ENCODE measurements around the gene CHN1. TPM values are rescaled to one million over a fixed set of nuclear protein-coding genes. Genes with fewer than 3 reads are reported as not detected.

CHN1 gene
- polyA plus RNA-seq, 1 donor (not counting 4 experiments of a cell fraction or from before 2014, with no cell fraction given), result 2.3 TPM

DNA sequence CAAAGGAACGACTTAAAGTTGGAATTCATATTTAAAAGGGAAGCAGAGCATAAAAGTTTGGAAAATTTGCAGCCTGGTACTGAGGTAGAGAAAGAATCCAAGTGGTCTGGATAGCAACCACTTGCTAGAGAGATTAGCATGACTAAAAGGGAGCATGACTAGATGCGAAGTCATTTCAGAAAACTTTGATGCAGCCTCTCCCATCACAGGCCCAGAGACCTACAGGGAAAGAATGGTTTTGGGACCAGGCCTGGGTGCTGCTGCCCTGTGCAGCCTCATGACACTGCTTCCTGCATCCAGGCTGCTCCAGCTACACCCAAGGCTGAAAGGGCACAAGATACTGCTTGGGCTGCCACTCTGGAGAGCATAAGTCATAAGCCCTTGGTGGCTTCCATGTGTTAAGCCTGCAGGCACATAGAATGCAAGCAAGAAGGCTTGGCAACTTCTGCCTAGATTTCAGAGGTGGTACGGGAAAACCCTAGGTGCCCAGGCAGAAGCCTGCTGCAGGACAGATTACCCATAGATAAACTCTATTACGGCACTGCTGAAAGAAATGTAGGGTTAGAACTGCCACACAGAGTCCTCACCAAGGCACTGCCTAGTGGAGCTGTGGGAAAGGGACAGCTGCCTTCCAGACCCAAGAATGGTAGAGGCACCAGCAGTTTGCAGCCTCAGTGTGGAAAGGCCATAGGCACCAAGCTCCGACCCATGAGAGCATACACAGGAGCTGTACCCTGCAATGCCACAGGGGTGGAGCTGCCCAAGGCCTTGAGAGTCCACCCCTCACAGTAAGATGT lies 12.6 kb upstream of the CHN1 start:
- FAIRE-seq (no peak), DNase-seq (ENCODE audit: low read depth, low spot score) (no peak)

DNA sequence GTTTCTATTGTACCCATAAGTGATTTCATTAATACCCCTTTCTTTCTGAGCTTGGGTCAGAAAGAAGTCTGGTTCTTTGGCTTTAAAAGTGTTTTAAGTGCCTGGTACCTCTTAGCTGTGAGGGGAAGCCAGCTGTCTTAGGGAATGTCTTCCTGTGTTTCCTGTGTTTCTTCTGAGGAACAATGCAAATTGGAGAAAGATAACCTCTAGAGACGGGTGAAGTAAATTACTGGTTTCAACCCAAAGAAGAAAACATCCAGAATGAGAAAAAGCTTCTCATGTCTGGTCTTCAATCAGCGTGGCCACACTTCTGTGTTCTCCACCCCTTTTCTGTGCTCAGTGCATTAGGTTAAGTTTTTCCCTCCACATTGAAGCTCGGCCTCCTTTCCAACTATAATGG lies 10.2 kb upstream of the CHN1 start:
- H2AFZ ChIP-seq (ENCODE audit: control insufficient read depth, low read length), result no peak overlapping the region
- no peak overlapping the region for H3K9ac ChIP-seq (ENCODE audit: control insufficient read depth, extremely low read depth, insufficient read depth, low read length)
- H3K27me3 ChIP-seq (ENCODE audit: control insufficient read depth, extremely low read depth, insufficient read depth, low read length), result no peaks in the 10 kb centered on the region
- H3K36me3 ChIP-seq (ENCODE audit: control insufficient read depth in 2 of 2, extremely low read depth in 1 of 2, insufficient read depth in 2 of 2, low read length in 2 of 2), result no peaks in the 10 kb centered on the region
- H3K27ac ChIP-seq (ENCODE audit: control insufficient read depth, insufficient read depth, low read length), result no peak overlapping the region
- DNase-seq (ENCODE audit: low read depth, low spot score), result no peak
- H3K4me2 ChIP-seq (ENCODE audit: control insufficient read depth, extremely low read depth, insufficient read depth, low read depth, low read length), result no peak overlapping the region
- no peaks in the 10 kb centered on the region for H3K9me1 ChIP-seq (ENCODE audit: control insufficient read depth, extremely low read depth, insufficient read depth, low read length)
- no peak for TF ChIP-seq EZH2 (IDR thresholded peaks at IDR 0.05; ENCODE audit: low read length)
- TF ChIP-seq, protein P1, sequence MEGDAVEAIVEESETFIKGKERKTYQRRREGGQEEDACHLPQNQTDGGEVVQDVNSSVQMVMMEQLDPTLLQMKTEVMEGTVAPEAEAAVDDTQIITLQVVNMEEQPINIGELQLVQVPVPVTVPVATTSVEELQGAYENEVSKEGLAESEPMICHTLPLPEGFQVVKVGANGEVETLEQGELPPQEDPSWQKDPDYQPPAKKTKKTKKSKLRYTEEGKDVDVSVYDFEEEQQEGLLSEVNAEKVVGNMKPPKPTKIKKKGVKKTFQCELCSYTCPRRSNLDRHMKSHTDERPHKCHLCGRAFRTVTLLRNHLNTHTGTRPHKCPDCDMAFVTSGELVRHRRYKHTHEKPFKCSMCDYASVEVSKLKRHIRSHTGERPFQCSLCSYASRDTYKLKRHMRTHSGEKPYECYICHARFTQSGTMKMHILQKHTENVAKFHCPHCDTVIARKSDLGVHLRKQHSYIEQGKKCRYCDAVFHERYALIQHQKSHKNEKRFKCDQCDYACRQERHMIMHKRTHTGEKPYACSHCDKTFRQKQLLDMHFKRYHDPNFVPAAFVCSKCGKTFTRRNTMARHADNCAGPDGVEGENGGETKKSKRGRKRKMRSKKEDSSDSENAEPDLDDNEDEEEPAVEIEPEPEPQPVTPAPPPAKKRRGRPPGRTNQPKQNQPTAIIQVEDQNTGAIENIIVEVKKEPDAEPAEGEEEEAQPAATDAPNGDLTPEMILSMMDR (optimal IDR thresholded peaks at IDR 0.05 in 1 of 3, IDR thresholded peaks at IDR 0.05 in 1 of 3, conservative IDR thresholded peaks at IDR 0.05 in 1 of 3; ENCODE audit: extremely low read depth in 1 of 3, insufficient read depth in 2 of 3, low read length in 3 of 3), result no peak
- no peak overlapping the region for H3K4me3 ChIP-seq (ENCODE audit: control insufficient read depth in 2 of 3, extremely low read depth in 1 of 3, insufficient read depth in 2 of 3, low read depth in 1 of 3, low read length in 3 of 3)
- FAIRE-seq, result no peak
- H3K9me3 ChIP-seq (ENCODE audit: control insufficient read depth, low read depth, low read length), result no peaks in the 10 kb centered on the region
- H3K79me2 ChIP-seq (ENCODE audit: control insufficient read depth, insufficient read depth, low read length), result no peaks in the 10 kb centered on the region
- no peaks in the 10 kb centered on the region for H3K4me1 ChIP-seq (ENCODE audit: control insufficient read depth, extremely low read depth, insufficient read depth, low read length)
- dilution Hi-C loops (cut with MboI; ENCODE audit: extremely low pct_ligation_motif_present, low sequenced_read_pairs), result no loop called here
- H4K20me1 ChIP-seq (ENCODE audit: control insufficient read depth, extremely low read depth, insufficient read depth, low read length), result no peaks in the 10 kb centered on the region

More for the DNA sequence above, 12.6 kb upstream of the CHN1 start:
- Histone ChIP-seq H2AFZ (ENCODE audit: control insufficient read depth, low read length) (no peak overlapping the region), H4K20me1 (ENCODE audit: control insufficient read depth, extremely low read depth, insufficient read depth, low read length) (no peaks in the 10 kb centered on the region), H3K4me3 (ENCODE audit: control insufficient read depth in 2 of 3, extremely low read depth in 1 of 3, insufficient read depth in 2 of 3, low read depth in 1 of 3, low read length in 3 of 3) (no peak overlapping the region), H3K4me1 (ENCODE audit: control insufficient read depth, extremely low read depth, insufficient read depth, low read length) (no peaks in the 10 kb centered on the region), H3K9me1 (ENCODE audit: control insufficient read depth, extremely low read depth, insufficient read depth, low read length) (no peaks in the 10 kb centered on the region), H3K27me3 (ENCODE audit: control insufficient read depth, extremely low read depth, insufficient read depth, low read length) (no peaks in the 10 kb centered on the region), H3K9ac (ENCODE audit: control insufficient read depth, extremely low read depth, insufficient read depth, low read length) (no peak overlapping the region), H3K27ac (ENCODE audit: control insufficient read depth, insufficient read depth, low read length) (no peak overlapping the region), H3K4me2 (ENCODE audit: control insufficient read depth, extremely low read depth, insufficient read depth, low read depth, low read length) (no peak overlapping the region), H3K9me3 (ENCODE audit: control insufficient read depth, low read depth, low read length) (no peaks in the 10 kb centered on the region), H3K79me2 (ENCODE audit: control insufficient read depth, insufficient read depth, low read length) (no peaks in the 10 kb centered on the region), H3K36me3 (ENCODE audit: control insufficient read depth in 2 of 2, extremely low read depth in 1 of 2, insufficient read depth in 2 of 2, low read length in 2 of 2) (no peaks in the 10 kb centered on the region)
- dilution Hi-C loops (cut with MboI; ENCODE audit: extremely low pct_ligation_motif_present, low sequenced_read_pairs), result no loop called here
- no peak for TF ChIP-seq EZH2 (IDR thresholded peaks at IDR 0.05; ENCODE audit: low read length)
- TF ChIP-seq, protein P1 (optimal IDR thresholded peaks at IDR 0.05 in 1 of 3, IDR thresholded peaks at IDR 0.05 in 1 of 3, conservative IDR thresholded peaks at IDR 0.05 in 1 of 3; ENCODE audit: extremely low read depth in 1 of 3, insufficient read depth in 2 of 3, low read length in 3 of 3), result no peak
